ENCODE data around the gene ETS2. TPM values are rescaled to one million over a fixed set of nuclear protein-coding genes. Genes with fewer than 3 reads are reported as not detected.

Gene ETS2
- total RNA-seq, 4 donors from 2014 or later = 31.1 to 175 (median 63.8) TPM

DNA sequence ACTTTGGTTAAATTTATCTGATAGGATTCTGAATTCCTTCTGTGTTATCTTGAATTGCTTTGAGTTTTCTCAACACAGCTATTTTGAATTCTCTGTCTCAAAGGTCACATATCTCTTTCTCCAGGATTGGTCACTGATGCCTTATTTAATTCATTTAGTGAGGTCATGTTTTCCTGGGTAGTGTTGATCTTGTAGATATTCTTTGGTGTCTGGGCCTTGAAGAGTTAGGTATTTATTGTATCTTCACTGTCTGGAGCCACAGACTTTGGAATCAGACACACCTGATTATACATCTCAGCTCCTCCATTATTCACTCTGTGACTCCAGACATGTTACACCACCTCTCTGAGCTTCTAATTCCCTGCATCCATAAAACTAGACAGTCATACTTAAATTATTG, 34.2 kb upstream of the ETS2 start:
- H3K27me3 ChIP-seq = no peaks in the 10 kb centered on the region
- H3K9me3 ChIP-seq = no peaks in the 10 kb centered on the region
- intact Hi-C loops (cut with DNase I) = no loop called here
- no peaks in the 10 kb centered on the region for H3K36me3 ChIP-seq
- DNase-seq (ENCODE audit: extremely low spot score) = no peak
- H3K4me1 ChIP-seq = peaks cover 0 to 32% (median 22%) of the 10 kb centered on the region in 4 donors
- H3K4me3 ChIP-seq = no peak overlapping the region
- H3K27ac ChIP-seq (replicated peaks in 1 of 4) = no peak overlapping the region
- TF ChIP-seq, protein P1, sequence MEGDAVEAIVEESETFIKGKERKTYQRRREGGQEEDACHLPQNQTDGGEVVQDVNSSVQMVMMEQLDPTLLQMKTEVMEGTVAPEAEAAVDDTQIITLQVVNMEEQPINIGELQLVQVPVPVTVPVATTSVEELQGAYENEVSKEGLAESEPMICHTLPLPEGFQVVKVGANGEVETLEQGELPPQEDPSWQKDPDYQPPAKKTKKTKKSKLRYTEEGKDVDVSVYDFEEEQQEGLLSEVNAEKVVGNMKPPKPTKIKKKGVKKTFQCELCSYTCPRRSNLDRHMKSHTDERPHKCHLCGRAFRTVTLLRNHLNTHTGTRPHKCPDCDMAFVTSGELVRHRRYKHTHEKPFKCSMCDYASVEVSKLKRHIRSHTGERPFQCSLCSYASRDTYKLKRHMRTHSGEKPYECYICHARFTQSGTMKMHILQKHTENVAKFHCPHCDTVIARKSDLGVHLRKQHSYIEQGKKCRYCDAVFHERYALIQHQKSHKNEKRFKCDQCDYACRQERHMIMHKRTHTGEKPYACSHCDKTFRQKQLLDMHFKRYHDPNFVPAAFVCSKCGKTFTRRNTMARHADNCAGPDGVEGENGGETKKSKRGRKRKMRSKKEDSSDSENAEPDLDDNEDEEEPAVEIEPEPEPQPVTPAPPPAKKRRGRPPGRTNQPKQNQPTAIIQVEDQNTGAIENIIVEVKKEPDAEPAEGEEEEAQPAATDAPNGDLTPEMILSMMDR (IDR thresholded peaks at IDR 0.05) = no peak
- TF ChIP-seq EP300 (IDR thresholded peaks at IDR 0.05) (no peak), POLR2AphosphoS5 (IDR thresholded peaks at IDR 0.05) (no peak), POLR2A (IDR thresholded peaks at IDR 0.05; ENCODE audit: low read depth) (no peak)

DNA sequence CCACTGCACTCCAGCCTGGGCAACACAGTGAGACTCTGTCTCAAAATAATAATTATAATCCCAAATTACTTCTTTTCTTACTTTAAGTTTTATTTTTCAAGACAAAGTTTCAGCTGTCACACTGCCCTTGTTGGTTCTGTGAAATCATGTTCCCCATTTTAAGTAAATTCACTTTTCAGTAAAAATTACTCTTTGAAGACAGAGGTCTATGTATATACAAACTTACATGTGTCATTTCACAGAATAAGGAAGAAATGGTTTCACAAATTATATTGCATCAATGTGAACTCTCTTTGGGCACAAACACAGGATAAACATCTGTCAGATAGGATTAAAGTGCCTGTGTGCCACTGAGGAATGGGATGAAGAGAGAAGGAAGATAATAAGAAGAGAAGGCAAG, 33.1 kb upstream of the ETS2 start:
- Histone ChIP-seq H3K9me3 (no peaks in the 10 kb centered on the region), H3K36me3 (no peaks in the 10 kb centered on the region), H3K4me1 (peaks cover 0 to 32% (median 22%) of the 10 kb centered on the region in 4 donors), H3K27ac (replicated peaks in 1 of 4) (no peak overlapping the region), H3K27me3 (no peaks in the 10 kb centered on the region), H3K4me3 (no peak overlapping the region)
- intact Hi-C loops (cut with DNase I) = no loop called here
- no peak for TF ChIP-seq POLR2A (IDR thresholded peaks at IDR 0.05; ENCODE audit: low read depth)
- no peak for DNase-seq (ENCODE audit: extremely low spot score)

DNA sequence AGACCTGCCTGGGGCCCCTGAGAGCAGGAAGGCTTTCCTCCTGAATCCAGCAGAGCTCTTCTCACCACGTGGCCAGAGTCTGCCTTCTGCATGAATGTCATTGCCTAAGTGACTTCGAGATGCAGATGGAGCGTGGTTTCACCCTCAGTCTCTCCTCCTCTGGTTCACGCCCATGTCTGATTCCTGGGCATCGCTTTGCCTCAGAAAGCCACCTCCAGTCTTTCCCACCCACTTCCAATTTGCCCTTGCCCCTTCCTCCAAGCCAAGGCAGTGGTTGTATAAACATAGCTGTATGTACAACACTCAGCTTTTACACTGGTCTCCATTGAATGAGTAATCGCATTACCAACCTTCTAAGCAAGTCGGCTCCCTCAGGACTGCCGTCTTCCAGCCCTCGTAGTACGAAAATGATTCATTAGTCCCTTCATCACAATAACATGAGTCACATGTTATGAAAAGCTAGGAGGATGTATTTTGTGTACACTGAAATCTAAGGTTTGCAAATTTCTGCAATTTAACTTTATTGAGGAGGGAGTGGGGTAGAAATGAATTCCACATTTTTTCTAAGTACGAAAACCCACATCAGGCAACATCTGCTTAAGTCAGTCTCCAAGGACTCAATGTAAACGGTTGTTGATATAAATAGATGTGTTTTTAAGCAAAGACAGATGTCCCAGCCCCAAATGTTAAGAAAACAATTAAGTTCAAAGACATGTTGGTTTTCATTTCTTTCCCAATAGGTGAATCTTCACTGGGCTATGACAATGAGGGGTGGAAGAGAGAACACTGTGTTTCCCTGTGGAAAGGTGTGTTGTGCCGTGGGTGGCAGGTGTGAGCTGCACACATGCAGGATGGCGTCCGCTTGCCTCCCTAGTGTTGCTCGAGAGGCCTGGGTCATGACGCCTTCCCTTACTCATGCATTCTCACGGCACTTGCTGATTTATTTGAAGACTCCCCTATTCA, 32.3 kb upstream of the ETS2 start:
- H3K4me3 ChIP-seq = no peak overlapping the region
- TF ChIP-seq POLR2AphosphoS5 (IDR thresholded peaks at IDR 0.05) = peak in 1 of 2 donors; percentile 35
- TF ChIP-seq EP300 (IDR thresholded peaks at IDR 0.05) = no peak
- H3K4me1 ChIP-seq = peaks cover 0 to 29% (median 20%) of the 10 kb centered on the region in 4 donors
- no peak for DNase-seq (ENCODE audit: extremely low spot score)
- peak overlapping the region in 3 of 4 donors; percentile 5 to 16 (median 16) for H3K27ac ChIP-seq (replicated peaks in 1 of 4)
- peaks cover 0 to 2% (median 0%) of the 10 kb centered on the region in 4 donors for H3K9me3 ChIP-seq
- H3K27me3 ChIP-seq = no peaks in the 10 kb centered on the region
- intact Hi-C loops (cut with DNase I) = no loop called here
- 65% methylated on average over 18 of the region's 18 CpGs for WGBS
- no peaks in the 10 kb centered on the region for H3K36me3 ChIP-seq

DNA sequence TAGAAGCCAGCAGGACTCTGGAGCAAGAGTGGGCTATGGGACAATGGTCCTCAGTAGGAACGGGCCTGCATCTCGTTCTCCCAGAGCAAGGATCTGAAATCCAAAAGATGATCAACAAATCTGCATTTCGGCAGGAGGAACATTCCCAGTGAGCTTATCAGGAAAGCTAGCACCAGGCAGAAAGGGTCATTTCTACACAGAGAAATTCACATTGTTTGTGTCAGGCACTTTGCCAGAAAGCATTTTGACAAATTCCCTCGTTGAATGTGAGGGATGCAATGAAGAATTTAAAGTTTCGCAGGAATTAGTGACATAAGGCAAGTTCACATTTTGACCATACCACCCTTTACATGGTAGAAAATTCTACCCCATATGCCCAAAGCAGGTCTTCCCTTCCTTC, 31.6 kb upstream of the ETS2 start:
- no peak overlapping the region for H3K4me3 ChIP-seq
- H3K36me3 ChIP-seq = no peaks in the 10 kb centered on the region
- H3K27ac ChIP-seq (replicated peaks in 1 of 4) = no peak overlapping the region
- H3K4me1 ChIP-seq = peaks cover 0 to 22% (median 13%) of the 10 kb centered on the region in 4 donors
- no peak for TF ChIP-seq POLR2AphosphoS5 (IDR thresholded peaks at IDR 0.05)
- no peak for TF ChIP-seq EP300 (IDR thresholded peaks at IDR 0.05)
- no peak for TF ChIP-seq POLR2A (IDR thresholded peaks at IDR 0.05; ENCODE audit: low read depth)
- TF ChIP-seq, protein P1 (IDR thresholded peaks at IDR 0.05) = no peak
- DNase-seq (ENCODE audit: extremely low spot score) = no peak
- WGBS = 83% methylated on average over 5 of the region's 5 CpGs
- H3K27me3 ChIP-seq = no peaks in the 10 kb centered on the region
- intact Hi-C loops (cut with DNase I) = no loop called here
- H3K9me3 ChIP-seq = peaks cover 0 to 8% (median 7%) of the 10 kb centered on the region in 4 donors

DNA sequence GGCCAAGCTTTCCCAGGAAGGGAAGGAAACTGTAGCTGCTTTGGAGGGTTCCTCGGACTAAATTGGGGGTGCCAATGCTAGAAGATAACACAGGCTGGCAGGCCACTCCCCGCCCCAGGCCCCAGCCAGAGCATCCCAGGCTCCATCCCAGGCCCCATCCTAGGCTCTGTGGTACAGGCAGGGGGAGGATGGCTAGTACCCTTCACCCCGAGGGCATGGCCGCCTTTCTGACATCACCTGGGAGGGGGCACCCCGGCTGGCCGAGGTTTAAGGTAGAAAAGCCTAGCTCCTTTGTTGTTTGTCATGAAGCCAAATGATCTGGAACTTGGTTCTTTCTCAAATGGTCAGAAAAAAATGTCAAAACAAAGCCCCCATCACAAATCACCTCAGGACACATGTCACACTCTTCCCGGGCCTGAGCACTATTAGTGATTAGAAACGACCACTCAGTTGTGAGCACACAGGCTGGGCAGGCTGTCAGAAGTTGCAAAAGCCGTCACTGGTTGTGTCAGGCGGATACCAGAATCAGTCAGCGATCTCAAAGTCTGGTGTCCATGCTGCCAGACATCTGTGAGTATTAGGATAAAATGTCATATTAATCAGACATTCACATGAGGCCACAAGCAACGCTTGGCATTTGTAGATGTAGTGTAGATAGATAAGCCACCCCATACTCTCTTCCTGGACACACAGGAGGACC, 31.0 kb upstream of the ETS2 start:
- 82% methylated on average over 10 of the region's 12 CpGs for WGBS
- Histone ChIP-seq H3K27ac (replicated peaks in 1 of 4) (no peak overlapping the region), H3K36me3 (no peaks in the 10 kb centered on the region), H3K27me3 (no peaks in the 10 kb centered on the region), H3K4me3 (no peak overlapping the region), H3K9me3 (peaks cover 0 to 10% (median 9%) of the 10 kb centered on the region in 4 donors), H3K4me1 (peaks cover 0 to 16% (median 8%) of the 10 kb centered on the region in 4 donors)
- DNase-seq (ENCODE audit: extremely low spot score) = no peak
- intact Hi-C loops (cut with DNase I) = no loop called here
- TF ChIP-seq EP300 (IDR thresholded peaks at IDR 0.05) (no peak), POLR2A (IDR thresholded peaks at IDR 0.05; ENCODE audit: low read depth) (no peak), POLR2AphosphoS5 (IDR thresholded peaks at IDR 0.05) (no peak)
- TF ChIP-seq, protein P1 (IDR thresholded peaks at IDR 0.05) = no peak
